Measurements from ENCODE around the gene SORCS2.

Gene SORCS2

GRCh38 chr4:7244331-7244665 is 52.0 kb downstream of the SORCS2 start:
- no peak for DNase-seq (ENCODE audit: low read depth in 2 of 2)

- DNase-seq (ENCODE audit: low read depth in 2 of 2): no peak
These were observed 52.5 kb downstream of the SORCS2 start for GRCh38 chr4:7244751-7245320.

- no peak for DNase-seq (ENCODE audit: low read depth in 2 of 2)
These were observed 55.2 kb downstream of the SORCS2 start for GRCh38 chr4:7247521-7247920.

- DNase-seq (ENCODE audit: low read depth in 2 of 2): no peak
These were observed 55.6 kb downstream of the SORCS2 start for GRCh38 chr4:7247946-7248345.

GRCh38 chr4:7248857-7249256 is 56.5 kb downstream of the SORCS2 start:
- no peak for DNase-seq (ENCODE audit: low read depth in 2 of 2)

- DNase-seq (ENCODE audit: low read depth in 2 of 2): no peak
These were observed 59.0 kb downstream of the SORCS2 start for GRCh38 chr4:7251321-7251720.

- no peak for DNase-seq (ENCODE audit: low read depth in 2 of 2)
These were observed 59.7 kb downstream of the SORCS2 start for GRCh38 chr4:7252051-7252450.

- DNase-seq (ENCODE audit: low read depth in 2 of 2): no peak
These were observed 60.4 kb downstream of the SORCS2 start for GRCh38 chr4:7252510-7253340.

GRCh38 chr4:7253341-7253700 is 61.0 kb downstream of the SORCS2 start:
- DNase-seq (ENCODE audit: low read depth in 2 of 2): no peak

- DNase-seq (ENCODE audit: low read depth in 2 of 2): no peak
These were observed 61.5 kb downstream of the SORCS2 start for GRCh38 chr4:7253837-7254236.

- DNase-seq (ENCODE audit: low read depth in 2 of 2): no peak
These were observed 62.6 kb downstream of the SORCS2 start for GRCh38 chr4:7254736-7255487.

- no peak for DNase-seq (ENCODE audit: low read depth in 2 of 2)
These were observed 63.1 kb downstream of the SORCS2 start for GRCh38 chr4:7255488-7255881.

GRCh38 chr4:7255996-7256395 is 63.7 kb downstream of the SORCS2 start:
- DNase-seq (ENCODE audit: low read depth in 2 of 2): no peak

GRCh38 chr4:7256984-7257810 is 64.9 kb downstream of the SORCS2 start:
- no peak for DNase-seq (ENCODE audit: low read depth in 2 of 2)

- no peak for DNase-seq (ENCODE audit: low read depth in 2 of 2)
These were observed 66.7 kb downstream of the SORCS2 start for GRCh38 chr4:7259039-7259438.

- DNase-seq (ENCODE audit: low read depth in 2 of 2): no peak
These were observed 68.2 kb downstream of the SORCS2 start for GRCh38 chr4:7260569-7260968.

- DNase-seq (ENCODE audit: low read depth in 2 of 2): no peak
These were observed 68.7 kb downstream of the SORCS2 start for GRCh38 chr4:7261087-7261486.

GRCh38 chr4:7261536-7261935 is 69.2 kb downstream of the SORCS2 start:
- no peak for DNase-seq (ENCODE audit: low read depth in 2 of 2)

GRCh38 chr4:7262134-7262533 is 69.8 kb downstream of the SORCS2 start:
- no peak for DNase-seq (ENCODE audit: low read depth in 2 of 2)

- DNase-seq (ENCODE audit: low read depth in 2 of 2): no peak
These were observed 70.8 kb downstream of the SORCS2 start for GRCh38 chr4:7263166-7263565.

GRCh38 chr4:7264694-7265093 is 72.4 kb downstream of the SORCS2 start:
- DNase-seq (ENCODE audit: low read depth in 2 of 2): no peak
